Measurements from ENCODE around the gene RAI1.
A peak's percentile ranks its signal among the peaks of the same experiment; 100 is the strongest.

RAI1 gene

GRCh38 chr17:17836818-17837379 lies 155.6 kb downstream of the RAI1 start, which contains the start of gene SREBF1:
Gene SREBF1 (minus strand): TSS chr17:17836986. CDS start chr17:17836817, 169 bp downstream.
- Histone ChIP-seq H3K9me3 (replicated peaks; ENCODE audit: low read length) (no peaks in the 10 kb centered on the region), H3K4me2 (ENCODE audit: low read length) (peak within 1 kb of the TSS; percentile 99), H3K36me3 (ENCODE audit: insufficient read depth, low read length) (no peaks in the 10 kb centered on the region), H3K4me3 (ENCODE audit: low read length) (peak within 1 kb of the TSS; percentile 99), H3K9ac (ENCODE audit: low read depth, low read length) (peak within 1 kb of the TSS; percentile 96), H3K27me3 (ENCODE audit: control insufficient read depth, insufficient read depth, low read length) (no peaks in the 10 kb centered on the region), H3K4me1 (ENCODE audit: control insufficient read depth, insufficient read depth, low read length) (peaks cover 55% of the 10 kb centered on the region)

- Histone ChIP-seq H3K4me3 (ENCODE audit: low read length) (peak overlapping the region; percentile 99), H3K4me1 (ENCODE audit: control insufficient read depth, insufficient read depth, low read length) (peaks cover 55% of the 10 kb centered on the region), H3K4me2 (ENCODE audit: low read length) (peak overlapping the region; percentile 99), H3K36me3 (ENCODE audit: insufficient read depth, low read length) (no peaks in the 10 kb centered on the region), H3K27me3 (ENCODE audit: control insufficient read depth, insufficient read depth, low read length) (no peaks in the 10 kb centered on the region), H3K9me3 (replicated peaks; ENCODE audit: low read length) (no peaks in the 10 kb centered on the region), H3K9ac (ENCODE audit: low read depth, low read length) (peak overlapping the region; percentile 96)
Measured at GRCh38 chr17:17837380-17837821, 156.1 kb downstream of the RAI1 start.

GRCh38 chr17:17837966-17838962 lies 157.0 kb downstream of the RAI1 start:
- H3K27me3 ChIP-seq (ENCODE audit: control insufficient read depth, insufficient read depth, low read length) = no peaks in the 10 kb centered on the region
- peaks cover 55% of the 10 kb centered on the region for H3K4me1 ChIP-seq (ENCODE audit: control insufficient read depth, insufficient read depth, low read length)
- H3K9me3 ChIP-seq (replicated peaks; ENCODE audit: low read length) = no peaks in the 10 kb centered on the region
- H3K36me3 ChIP-seq (ENCODE audit: insufficient read depth, low read length) = no peaks in the 10 kb centered on the region
- no peak overlapping the region for H3K4me2 ChIP-seq (ENCODE audit: low read length)
- H3K9ac ChIP-seq (ENCODE audit: low read depth, low read length) = no peak overlapping the region
- no peak overlapping the region for H3K4me3 ChIP-seq (ENCODE audit: low read length)

- Histone ChIP-seq H3K4me2 (ENCODE audit: low read length) (peak overlapping the region; percentile 93), H3K4me3 (ENCODE audit: low read length) (peak overlapping the region; percentile 72), H3K4me1 (ENCODE audit: control insufficient read depth, insufficient read depth, low read length) (peaks cover 48% of the 10 kb centered on the region)
Measured at GRCh38 chr17:17839791-17840707, 158.8 kb downstream of the RAI1 start.

GRCh38 chr17:17840751-17841591 lies 159.7 kb downstream of the RAI1 start:
- Histone ChIP-seq H3K36me3 (ENCODE audit: insufficient read depth, low read length) (peaks cover 5% of the 10 kb centered on the region), H3K27me3 (ENCODE audit: control insufficient read depth, insufficient read depth, low read length) (no peaks in the 10 kb centered on the region), H3K4me3 (ENCODE audit: low read length) (peak overlapping the region; percentile 72), H3K9me3 (replicated peaks; ENCODE audit: low read length) (no peaks in the 10 kb centered on the region), H3K4me2 (ENCODE audit: low read length) (peak overlapping the region; percentile 93), H3K9ac (ENCODE audit: low read depth, low read length) (no peak overlapping the region), H3K4me1 (ENCODE audit: control insufficient read depth, insufficient read depth, low read length) (peaks cover 39% of the 10 kb centered on the region)

More at GRCh38 chr17:17839791-17840707, 158.8 kb downstream of the RAI1 start:
- no peaks in the 10 kb centered on the region for H3K27me3 ChIP-seq (ENCODE audit: control insufficient read depth, insufficient read depth, low read length)
- no peaks in the 10 kb centered on the region for H3K9me3 ChIP-seq (replicated peaks; ENCODE audit: low read length)
- H3K36me3 ChIP-seq (ENCODE audit: insufficient read depth, low read length) = no peaks in the 10 kb centered on the region
- peak overlapping the region; percentile 89 for H3K9ac ChIP-seq (ENCODE audit: low read depth, low read length)

GRCh38 chr17:17841601-17842025 lies 160.4 kb downstream of the RAI1 start:
- Histone ChIP-seq H3K36me3 (ENCODE audit: insufficient read depth, low read length) (peaks cover 12% of the 10 kb centered on the region), H3K27me3 (ENCODE audit: control insufficient read depth, insufficient read depth, low read length) (no peaks in the 10 kb centered on the region), H3K9ac (ENCODE audit: low read depth, low read length) (no peak overlapping the region), H3K9me3 (replicated peaks; ENCODE audit: low read length) (no peaks in the 10 kb centered on the region), H3K4me2 (ENCODE audit: low read length) (no peak overlapping the region), H3K4me3 (ENCODE audit: low read length) (no peak overlapping the region), H3K4me1 (ENCODE audit: control insufficient read depth, insufficient read depth, low read length) (peaks cover 38% of the 10 kb centered on the region)

GRCh38 chr17:17842111-17842876 lies 161.0 kb downstream of the RAI1 start:
- Histone ChIP-seq H3K4me1 (ENCODE audit: control insufficient read depth, insufficient read depth, low read length) (peaks cover 33% of the 10 kb centered on the region), H3K4me3 (ENCODE audit: low read length) (no peak overlapping the region), H3K27me3 (ENCODE audit: control insufficient read depth, insufficient read depth, low read length) (no peaks in the 10 kb centered on the region), H3K36me3 (ENCODE audit: insufficient read depth, low read length) (peaks cover 18% of the 10 kb centered on the region), H3K4me2 (ENCODE audit: low read length) (no peak overlapping the region), H3K9ac (ENCODE audit: low read depth, low read length) (no peak overlapping the region), H3K9me3 (replicated peaks; ENCODE audit: low read length) (no peaks in the 10 kb centered on the region)

GRCh38 chr17:17843096-17843495 lies 161.8 kb downstream of the RAI1 start:
- H3K36me3 ChIP-seq (ENCODE audit: insufficient read depth, low read length) = peaks cover 23% of the 10 kb centered on the region
- H3K4me3 ChIP-seq (ENCODE audit: low read length) = no peak overlapping the region
- no peak overlapping the region for H3K4me2 ChIP-seq (ENCODE audit: low read length)
- H3K9ac ChIP-seq (ENCODE audit: low read depth, low read length) = no peak overlapping the region
- no peaks in the 10 kb centered on the region for H3K27me3 ChIP-seq (ENCODE audit: control insufficient read depth, insufficient read depth, low read length)
- peaks cover 25% of the 10 kb centered on the region for H3K4me1 ChIP-seq (ENCODE audit: control insufficient read depth, insufficient read depth, low read length)
- H3K9me3 ChIP-seq (replicated peaks; ENCODE audit: low read length) = no peaks in the 10 kb centered on the region

GRCh38 chr17:17844079-17844478 lies 162.8 kb downstream of the RAI1 start:
- H3K27me3 ChIP-seq (ENCODE audit: control insufficient read depth, insufficient read depth, low read length) = no peaks in the 10 kb centered on the region
- H3K36me3 ChIP-seq (ENCODE audit: insufficient read depth, low read length) = peaks cover 23% of the 10 kb centered on the region
- H3K4me2 ChIP-seq (ENCODE audit: low read length) = no peak overlapping the region
- no peak overlapping the region for H3K9ac ChIP-seq (ENCODE audit: low read depth, low read length)
- peaks cover 23% of the 10 kb centered on the region for H3K4me1 ChIP-seq (ENCODE audit: control insufficient read depth, insufficient read depth, low read length)
- H3K4me3 ChIP-seq (ENCODE audit: low read length) = no peak overlapping the region
- H3K9me3 ChIP-seq (replicated peaks; ENCODE audit: low read length) = no peaks in the 10 kb centered on the region

GRCh38 chr17:17844500-17844899 lies 163.2 kb downstream of the RAI1 start:
- Histone ChIP-seq H3K9ac (ENCODE audit: low read depth, low read length) (no peak overlapping the region), H3K27me3 (ENCODE audit: control insufficient read depth, insufficient read depth, low read length) (no peaks in the 10 kb centered on the region), H3K4me1 (ENCODE audit: control insufficient read depth, insufficient read depth, low read length) (peaks cover 23% of the 10 kb centered on the region), H3K4me2 (ENCODE audit: low read length) (no peak overlapping the region), H3K9me3 (replicated peaks; ENCODE audit: low read length) (no peaks in the 10 kb centered on the region), H3K4me3 (ENCODE audit: low read length) (no peak overlapping the region), H3K36me3 (ENCODE audit: insufficient read depth, low read length) (peaks cover 23% of the 10 kb centered on the region)

All from skeletal muscle satellite cell (primary cell).